Measurements from ENCODE around the gene PSME1. TPM values are rescaled to one million over a fixed set of nuclear protein-coding genes. Genes with fewer than 3 reads are reported as not detected.

Gene PSME1
- total and polyA plus RNA-seq, 2 of the 13 experiments (the other 11 are each of a cell fraction or from before 2014, with no cell fraction given), result 159 to 608 TPM

DNA sequence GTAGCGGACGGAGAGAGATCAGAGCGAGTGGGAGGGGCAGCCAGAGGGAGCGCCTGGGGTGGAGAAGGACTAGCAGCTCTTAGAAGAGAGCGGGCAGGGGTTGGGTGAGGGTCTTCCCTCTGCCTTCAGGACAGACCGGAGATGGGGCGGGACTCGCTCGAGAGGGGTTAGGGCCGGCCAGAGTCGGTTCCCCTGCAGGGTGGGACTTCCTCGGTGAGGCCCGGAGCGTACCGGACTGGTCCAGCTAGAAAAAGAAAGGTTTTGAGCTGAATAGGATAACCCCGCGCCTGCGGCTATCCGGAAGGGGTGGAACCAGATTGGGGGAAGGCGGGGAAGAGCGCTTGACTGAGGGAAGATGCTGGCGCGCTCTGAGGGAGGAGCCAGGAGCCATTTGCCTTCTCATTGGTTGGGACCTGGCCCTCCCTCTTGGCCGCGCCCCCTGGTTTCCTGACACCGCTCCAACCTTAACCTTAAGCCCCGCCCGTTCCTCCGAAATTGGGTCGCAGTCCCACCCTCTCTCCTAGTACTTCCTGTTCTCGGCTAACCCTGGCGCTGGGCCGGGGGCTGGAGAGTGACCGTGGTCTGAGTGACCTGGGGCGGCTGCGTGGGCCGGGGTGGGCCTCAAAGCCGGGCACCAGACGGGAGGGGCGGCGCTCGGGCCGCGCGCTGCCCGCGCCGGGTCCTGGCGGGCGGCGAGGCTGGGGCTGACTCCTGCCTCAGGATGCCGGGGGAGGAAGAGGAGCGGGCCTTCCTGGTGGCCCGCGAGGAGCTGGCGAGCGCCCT, 11.2 kb downstream of the PSME1 start, which contains the start of gene RNF31 (continued):
- peak; percentile 39 for TF ChIP-seq IKZF4 (CRISPR knock-in tag; IDR thresholded peaks at IDR 0.05; ENCODE audit: borderline replicate concordance, low read depth, not compliant biosample characterization)
- peak; percentile 97 for TF ChIP-seq ZNF879 (CRISPR knock-in tag; IDR thresholded peaks at IDR 0.05)
- peak; percentile 80 for TF ChIP-seq PHF8 (CRISPR knock-in tag; IDR thresholded peaks at IDR 0.05)
- no peak for TF ChIP-seq CCDC6 (CRISPR knock-in tag; IDR thresholded peaks at IDR 0.05)
- TF ChIP-seq, protein P1, sequence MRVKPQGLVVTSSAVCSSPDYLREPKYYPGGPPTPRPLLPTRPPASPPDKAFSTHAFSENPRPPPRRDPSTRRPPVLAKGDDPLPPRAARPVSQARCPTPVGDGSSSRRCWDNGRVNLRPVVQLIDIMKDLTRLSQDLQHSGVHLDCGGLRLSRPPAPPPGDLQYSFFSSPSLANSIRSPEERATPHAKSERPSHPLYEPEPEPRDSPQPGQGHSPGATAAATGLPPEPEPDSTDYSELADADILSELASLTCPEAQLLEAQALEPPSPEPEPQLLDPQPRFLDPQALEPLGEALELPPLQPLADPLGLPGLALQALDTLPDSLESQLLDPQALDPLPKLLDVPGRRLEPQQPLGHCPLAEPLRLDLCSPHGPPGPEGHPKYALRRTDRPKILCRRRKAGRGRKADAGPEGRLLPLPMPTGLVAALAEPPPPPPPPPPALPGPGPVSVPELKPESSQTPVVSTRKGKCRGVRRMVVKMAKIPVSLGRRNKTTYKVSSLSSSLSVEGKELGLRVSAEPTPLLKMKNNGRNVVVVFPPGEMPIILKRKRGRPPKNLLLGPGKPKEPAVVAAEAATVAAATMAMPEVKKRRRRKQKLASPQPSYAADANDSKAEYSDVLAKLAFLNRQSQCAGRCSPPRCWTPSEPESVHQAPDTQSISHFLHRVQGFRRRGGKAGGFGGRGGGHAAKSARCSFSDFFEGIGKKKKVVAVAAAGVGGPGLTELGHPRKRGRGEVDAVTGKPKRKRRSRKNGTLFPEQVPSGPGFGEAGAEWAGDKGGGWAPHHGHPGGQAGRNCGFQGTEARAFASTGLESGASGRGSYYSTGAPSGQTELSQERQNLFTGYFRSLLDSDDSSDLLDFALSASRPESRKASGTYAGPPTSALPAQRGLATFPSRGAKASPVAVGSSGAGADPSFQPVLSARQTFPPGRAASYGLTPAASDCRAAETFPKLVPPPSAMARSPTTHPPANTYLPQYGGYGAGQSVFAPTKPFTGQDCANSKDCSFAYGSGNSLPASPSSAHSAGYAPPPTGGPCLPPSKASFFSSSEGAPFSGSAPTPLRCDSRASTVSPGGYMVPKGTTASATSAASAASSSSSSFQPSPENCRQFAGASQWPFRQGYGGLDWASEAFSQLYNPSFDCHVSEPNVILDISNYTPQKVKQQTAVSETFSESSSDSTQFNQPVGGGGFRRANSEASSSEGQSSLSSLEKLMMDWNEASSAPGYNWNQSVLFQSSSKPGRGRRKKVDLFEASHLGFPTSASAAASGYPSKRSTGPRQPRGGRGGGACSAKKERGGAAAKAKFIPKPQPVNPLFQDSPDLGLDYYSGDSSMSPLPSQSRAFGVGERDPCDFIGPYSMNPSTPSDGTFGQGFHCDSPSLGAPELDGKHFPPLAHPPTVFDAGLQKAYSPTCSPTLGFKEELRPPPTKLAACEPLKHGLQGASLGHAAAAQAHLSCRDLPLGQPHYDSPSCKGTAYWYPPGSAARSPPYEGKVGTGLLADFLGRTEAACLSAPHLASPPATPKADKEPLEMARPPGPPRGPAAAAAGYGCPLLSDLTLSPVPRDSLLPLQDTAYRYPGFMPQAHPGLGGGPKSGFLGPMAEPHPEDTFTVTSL (CRISPR knock-in tag; IDR thresholded peaks at IDR 0.05; ENCODE audit: borderline replicate concordance), result no peak
- TF ChIP-seq FOXM1 (CRISPR knock-in tag; IDR thresholded peaks at IDR 0.05), result no peak
- no peak for TF ChIP-seq ZNF264 (CRISPR knock-in tag; IDR thresholded peaks at IDR 0.05)
- TF ChIP-seq, protein P2, sequence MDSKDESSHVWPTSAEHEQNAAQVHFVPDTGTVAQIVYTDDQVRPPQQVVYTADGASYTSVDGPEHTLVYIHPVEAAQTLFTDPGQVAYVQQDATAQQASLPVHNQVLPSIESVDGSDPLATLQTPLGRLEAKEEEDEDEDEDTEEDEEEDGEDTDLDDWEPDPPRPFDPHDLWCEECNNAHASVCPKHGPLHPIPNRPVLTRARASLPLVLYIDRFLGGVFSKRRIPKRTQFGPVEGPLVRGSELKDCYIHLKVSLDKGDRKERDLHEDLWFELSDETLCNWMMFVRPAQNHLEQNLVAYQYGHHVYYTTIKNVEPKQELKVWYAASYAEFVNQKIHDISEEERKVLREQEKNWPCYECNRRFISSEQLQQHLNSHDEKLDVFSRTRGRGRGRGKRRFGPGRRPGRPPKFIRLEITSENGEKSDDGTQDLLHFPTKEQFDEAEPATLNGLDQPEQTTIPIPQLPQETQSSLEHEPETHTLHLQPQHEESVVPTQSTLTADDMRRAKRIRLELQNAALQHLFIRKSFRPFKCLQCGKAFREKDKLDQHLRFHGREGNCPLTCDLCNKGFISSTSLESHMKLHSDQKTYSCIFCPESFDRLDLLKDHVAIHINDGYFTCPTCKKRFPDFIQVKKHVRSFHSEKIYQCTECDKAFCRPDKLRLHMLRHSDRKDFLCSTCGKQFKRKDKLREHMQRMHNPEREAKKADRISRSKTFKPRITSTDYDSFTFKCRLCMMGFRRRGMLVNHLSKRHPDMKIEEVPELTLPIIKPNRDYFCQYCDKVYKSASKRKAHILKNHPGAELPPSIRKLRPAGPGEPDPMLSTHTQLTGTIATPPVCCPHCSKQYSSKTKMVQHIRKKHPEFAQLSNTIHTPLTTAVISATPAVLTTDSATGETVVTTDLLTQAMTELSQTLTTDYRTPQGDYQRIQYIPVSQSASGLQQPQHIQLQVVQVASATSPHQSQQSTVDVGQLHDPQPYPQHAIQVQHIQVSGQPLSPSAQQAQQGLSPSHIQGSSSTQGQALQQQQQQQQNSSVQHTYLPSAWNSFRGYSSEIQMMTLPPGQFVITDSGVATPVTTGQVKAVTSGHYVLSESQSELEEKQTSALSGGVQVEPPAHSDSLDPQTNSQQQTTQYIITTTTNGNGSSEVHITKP (CRISPR knock-in tag; IDR thresholded peaks at IDR 0.05; ENCODE audit: low read depth), result no peak
- TF ChIP-seq SETDB1 (CRISPR knock-in tag; IDR thresholded peaks at IDR 0.05; ENCODE audit: borderline replicate concordance), result no peak
- TF ChIP-seq, protein P3, sequence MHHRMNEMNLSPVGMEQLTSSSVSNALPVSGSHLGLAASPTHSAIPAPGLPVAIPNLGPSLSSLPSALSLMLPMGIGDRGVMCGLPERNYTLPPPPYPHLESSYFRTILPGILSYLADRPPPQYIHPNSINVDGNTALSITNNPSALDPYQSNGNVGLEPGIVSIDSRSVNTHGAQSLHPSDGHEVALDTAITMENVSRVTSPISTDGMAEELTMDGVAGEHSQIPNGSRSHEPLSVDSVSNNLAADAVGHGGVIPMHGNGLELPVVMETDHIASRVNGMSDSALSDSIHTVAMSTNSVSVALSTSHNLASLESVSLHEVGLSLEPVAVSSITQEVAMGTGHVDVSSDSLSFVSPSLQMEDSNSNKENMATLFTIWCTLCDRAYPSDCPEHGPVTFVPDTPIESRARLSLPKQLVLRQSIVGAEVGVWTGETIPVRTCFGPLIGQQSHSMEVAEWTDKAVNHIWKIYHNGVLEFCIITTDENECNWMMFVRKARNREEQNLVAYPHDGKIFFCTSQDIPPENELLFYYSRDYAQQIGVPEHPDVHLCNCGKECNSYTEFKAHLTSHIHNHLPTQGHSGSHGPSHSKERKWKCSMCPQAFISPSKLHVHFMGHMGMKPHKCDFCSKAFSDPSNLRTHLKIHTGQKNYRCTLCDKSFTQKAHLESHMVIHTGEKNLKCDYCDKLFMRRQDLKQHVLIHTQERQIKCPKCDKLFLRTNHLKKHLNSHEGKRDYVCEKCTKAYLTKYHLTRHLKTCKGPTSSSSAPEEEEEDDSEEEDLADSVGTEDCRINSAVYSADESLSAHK (CRISPR knock-in tag; IDR thresholded peaks at IDR 0.05; ENCODE audit: borderline replicate concordance), result no peak; the same call in 1 of the 2 replicates
- TF ChIP-seq ZNF484 (CRISPR knock-in tag; IDR thresholded peaks at IDR 0.05; ENCODE audit: borderline replicate concordance, low read depth), result no peak
- TF ChIP-seq MTA3 (CRISPR knock-in tag; IDR thresholded peaks at IDR 0.05), result no peak
- TF ChIP-seq HMG20B (CRISPR knock-in tag; conservative IDR thresholded peaks at IDR 0.05), result 0 out of 2 replicates have a peak, but pooled peaks have one; percentile 42
- no peak for TF ChIP-seq TEAD2 (CRISPR knock-in tag; IDR thresholded peaks at IDR 0.05)
- TF ChIP-seq, protein P4, sequence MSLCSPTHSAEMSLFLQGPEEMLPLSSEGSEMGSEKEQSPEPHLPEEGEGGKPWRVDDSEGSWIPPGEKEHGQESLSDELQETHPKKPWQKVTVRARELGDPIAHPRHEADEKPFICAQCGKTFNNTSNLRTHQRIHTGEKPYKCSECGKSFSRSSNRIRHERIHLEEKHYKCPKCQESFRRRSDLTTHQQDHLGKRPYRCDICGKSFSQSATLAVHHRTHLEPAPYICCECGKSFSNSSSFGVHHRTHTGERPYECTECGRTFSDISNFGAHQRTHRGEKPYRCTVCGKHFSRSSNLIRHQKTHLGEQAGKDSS (CRISPR knock-in tag; IDR thresholded peaks at IDR 0.05; ENCODE audit: borderline replicate concordance, low read depth), result no peak; the same call in 1 of the 2 replicates

Measured in HepG2 (cell line).